Stimulated activated CD4-positive, alpha-beta T cell treated with anti-CD3 and anti-CD28 coated beads, Interleukin-1b, Interleukin-23, amount 100 ng/mL, for 48 hours (primary cell): Measurements from ENCODE around the gene CAMSAP2.
"Not testable (repeated sequence)": the region's sequence is repeated elsewhere in the genome, so short reads cannot be mapped to it uniquely, and the experiment has no call there.

Experiments
- DNase-seq: peaks from one replicate; pipeline ENCODE4 v3.0.0-alpha.2; 2020

The CAMSAP2 gene

DNA sequence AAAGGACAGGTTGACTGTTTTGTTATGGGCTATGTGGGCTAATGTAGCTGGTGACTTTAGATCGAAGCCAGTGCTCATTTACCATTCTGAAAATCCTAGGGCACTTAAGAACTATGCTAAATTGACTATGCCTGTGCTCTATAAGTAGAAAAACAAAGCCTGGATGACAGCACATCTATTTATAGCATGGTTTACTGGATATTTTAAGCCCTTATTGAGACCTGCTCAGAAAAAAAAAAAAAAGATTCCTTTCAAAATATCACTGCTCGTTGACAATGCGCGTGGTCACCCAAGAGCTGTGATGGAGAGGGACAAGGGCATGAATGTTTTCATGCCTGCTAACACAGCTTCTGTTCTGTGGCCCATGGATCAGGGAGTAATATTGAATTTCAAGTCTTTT is 48.1 kb downstream of the CAMSAP2 start:
- no peak for DNase-seq

DNA sequence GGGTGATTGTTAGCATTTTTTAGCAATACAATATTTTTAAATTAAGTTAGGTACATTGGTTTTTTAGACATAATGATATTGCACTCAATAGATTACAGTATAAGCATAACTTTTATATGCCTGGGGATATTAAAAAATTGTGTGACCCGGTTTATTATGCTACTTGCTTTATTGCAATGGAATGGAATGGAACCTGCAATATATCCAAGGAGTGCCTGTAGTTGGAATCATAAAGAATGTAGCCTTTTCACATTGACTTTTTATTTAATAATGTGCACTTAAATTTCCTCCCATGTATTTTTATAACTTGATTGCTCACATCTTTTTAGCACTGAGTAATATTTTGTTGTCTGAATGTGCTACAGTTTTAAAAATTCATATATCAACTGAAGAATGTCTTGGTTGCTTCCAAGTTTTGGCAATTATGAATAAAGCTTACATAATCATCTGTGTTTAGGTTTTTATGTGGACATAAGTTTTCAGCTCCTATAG is 49.2 kb downstream of the CAMSAP2 start:
- no peak for DNase-seq

DNA sequence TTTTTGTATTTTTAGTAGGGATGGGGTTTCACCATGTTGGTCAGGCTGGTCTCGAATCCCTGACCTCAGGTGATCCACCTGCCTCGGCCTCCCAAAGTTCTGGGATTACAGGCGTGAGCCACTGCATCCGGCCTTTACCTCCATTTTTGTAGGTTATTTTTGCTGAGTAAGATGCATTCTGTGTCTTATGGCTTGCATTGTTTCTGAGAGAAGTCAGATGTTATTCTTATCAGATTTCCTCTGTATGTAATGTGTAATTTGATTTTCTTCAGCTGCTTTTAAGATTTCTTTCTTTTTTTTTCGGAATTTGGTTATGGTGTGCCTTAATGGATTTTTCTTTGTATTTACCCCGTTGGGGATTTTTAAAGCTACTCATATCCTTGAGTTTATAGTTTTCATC is 52.3 kb downstream of the CAMSAP2 start:
- DNase-seq, result not testable (repeated sequence)

DNA sequence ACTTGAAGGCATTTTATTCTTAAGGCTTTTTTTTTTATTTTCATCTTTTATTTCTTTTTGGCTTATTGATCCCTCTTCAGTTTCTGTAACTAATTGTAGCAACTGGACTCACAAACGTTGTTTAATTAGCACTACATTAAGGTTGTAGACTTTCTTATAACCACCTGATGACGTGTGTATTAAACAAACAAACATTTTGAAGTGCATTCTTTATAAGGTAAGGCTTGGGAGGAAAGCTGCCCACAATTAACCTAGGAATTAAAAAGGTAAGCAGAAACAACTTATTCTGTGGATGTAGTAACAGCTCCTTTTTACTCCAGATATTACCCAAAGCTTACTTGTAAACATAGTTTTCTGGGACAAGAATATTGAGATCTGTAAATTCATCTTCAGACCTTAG is 55.0 kb downstream of the CAMSAP2 start:
- no peak for DNase-seq

DNA sequence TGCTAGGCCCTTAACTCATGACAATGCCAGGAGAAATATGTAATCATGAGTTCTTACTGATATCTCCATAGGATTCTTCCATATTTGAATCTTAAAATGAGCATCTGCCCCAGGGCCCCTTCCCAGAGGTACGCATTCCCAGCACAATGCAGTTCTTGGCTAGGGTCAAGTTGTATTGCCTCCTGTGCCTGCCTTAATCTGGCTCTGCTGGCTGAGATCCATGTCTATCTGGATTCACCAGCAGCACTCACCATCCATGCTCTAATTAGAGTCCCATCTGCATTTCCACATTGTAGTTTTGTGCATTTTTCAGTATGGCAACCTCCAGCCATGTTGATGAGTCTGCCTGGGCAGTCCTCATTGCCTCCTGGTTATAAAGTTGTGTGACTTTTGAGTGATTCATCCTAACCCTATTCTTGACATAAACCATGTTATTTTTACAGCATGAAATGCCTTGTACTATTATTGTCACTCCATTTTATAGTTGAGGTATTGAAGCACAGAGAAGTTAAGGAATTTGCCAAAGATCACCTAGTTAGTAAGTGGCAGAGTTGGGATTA is 55.9 kb downstream of the CAMSAP2 start:
- no peak for DNase-seq

DNA sequence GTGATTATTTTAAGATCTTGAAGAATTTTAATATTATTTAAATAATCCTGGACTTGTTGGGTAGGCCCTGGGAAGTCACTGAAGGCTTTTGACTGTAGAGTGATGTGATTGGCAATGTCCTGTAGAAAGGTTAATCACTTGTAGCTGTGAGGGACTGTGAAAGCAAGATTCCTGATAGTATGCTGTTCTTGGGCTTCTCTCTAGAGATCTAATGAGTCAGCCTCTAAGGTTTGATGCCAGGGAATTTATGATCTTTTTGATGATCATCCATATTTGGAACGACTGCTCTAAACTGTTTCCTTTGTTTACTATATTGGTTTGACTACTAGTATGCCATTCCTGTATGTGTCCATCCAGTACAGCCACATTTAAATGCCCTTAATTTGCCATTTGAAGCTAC is 56.5 kb downstream of the CAMSAP2 start:
- DNase-seq, result no peak

DNA sequence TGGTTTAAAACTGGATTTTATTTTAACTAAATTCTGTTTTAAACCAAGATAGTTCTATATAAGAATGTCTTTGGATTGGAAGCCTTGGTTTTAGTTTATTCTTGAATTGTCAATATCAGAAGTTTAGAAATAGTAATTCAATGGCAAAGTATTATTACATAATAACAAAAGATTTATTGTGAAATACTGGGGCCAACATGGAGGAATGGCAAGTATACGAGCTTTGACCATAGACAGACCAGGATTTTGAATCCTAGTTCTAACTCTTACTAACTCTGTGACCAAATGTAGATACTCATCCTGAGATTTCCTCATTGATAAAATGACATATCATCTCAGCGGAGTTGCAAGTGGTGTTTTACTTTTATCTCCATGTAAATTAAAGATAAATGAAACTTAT is 63.3 kb downstream of the CAMSAP2 start:
- DNase-seq, result no peak

DNA sequence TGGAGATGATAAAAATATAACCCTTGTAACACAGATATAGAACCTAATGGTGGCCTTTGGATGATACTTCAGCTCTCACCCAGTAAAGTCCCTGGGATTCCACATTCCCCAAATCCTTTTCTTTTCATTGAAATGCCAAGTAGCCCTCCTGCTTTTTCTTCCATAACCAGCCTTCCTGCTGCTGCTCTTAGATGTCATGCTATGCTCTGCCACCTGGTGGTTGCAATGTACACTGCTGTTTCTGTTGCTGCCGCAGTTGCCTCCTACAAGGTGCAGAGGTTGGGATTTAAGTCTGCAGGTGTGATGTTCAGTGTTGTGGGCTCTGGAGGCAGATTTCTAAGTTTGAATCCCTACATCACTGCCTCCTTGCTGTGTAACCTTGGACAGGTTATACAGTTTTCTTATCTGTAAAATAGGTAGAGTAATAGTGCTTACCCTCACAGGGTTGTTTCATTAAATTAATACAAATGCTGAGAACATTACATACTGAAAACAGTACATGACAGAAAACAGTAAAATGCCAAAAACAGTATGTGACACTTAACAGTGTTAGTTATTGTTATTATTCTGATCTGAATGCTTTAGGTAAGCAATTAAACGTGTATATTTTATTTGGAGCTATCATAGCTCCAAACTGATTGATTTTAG is 64.3 kb downstream of the CAMSAP2 start:
- DNase-seq, result peak; percentile 67

DNA sequence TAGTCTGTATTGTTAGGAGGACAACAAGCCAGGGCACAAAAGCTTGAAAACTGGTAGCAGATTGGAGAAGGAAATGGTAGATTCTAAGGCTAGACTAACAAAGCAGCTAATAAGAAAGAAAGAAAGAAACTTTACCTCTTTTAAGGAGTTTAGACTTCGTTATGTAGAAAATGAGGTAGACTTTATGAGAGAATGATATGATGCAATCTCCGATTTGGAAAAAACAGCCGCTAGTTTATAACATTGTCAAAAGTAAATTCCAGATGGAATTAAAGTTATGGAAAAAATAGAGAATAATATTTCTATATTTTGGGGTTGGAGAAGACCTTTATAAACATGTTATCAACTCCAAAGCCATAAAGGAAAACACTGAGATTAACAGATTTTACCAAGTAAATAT is 67.0 kb downstream of the CAMSAP2 start:
- DNase-seq, result no peak

DNA sequence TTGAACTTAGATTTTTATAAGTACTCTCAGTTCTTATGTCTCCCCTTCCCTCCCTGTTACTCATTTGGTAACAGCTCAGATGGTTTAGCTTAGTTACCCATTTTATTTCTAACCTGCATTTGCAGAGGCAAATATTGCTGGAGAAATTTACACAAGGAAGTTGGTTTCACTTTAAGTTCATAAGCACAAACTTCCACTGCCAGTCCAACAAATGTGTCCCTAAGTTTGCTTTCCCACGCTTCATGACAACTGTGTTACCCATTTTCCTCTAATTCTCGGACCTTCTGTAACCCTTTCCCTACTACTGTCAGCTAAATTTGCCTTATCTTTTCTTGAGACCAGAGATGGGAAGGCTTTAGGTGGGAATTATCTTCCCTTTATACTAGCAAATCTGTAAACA is 70.2 kb downstream of the CAMSAP2 start:
- no peak for DNase-seq

DNA sequence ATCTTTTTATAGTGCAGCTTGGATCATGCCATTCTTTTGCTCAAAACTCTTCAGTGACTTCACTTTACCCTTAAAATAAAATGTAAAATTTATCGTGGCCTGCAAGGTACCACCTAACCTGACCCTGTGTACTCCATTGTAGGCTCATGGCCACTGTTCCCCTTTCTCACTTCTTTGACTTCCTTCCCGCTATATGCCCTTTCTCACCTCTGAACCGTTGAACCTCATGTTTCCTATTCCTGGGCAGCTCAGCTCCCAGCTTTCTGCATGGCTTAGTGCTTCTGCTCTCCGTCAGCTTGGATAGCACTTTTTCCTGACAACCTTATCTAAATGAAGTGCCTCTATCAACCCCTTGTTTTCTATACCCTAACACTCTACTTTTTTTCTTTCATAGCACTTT is 73.0 kb downstream of the CAMSAP2 start:
- no peak for DNase-seq

DNA sequence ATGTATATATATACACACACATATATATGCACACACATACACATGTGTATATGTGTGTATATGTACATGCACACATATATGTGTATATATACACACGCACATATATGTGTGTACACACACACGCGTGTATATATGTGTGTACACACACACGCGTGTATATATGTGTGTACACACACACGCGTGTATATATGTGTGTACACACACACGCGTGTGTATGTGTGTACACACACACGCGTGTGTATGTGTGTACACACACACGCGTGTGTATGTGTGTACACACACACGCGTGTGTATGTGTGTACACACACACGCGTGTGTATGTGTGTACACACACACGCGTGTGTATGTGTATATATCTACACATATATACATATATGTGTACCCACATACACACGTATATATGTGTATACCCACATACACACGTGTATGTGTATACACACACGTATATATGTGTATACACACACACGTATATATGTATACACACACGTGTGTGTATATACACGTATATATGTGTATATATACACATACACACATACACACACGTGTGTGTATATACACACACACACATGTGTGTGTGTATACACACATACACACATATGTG is 78.0 kb downstream of the CAMSAP2 start:
- not testable (repeated sequence) for DNase-seq

DNA sequence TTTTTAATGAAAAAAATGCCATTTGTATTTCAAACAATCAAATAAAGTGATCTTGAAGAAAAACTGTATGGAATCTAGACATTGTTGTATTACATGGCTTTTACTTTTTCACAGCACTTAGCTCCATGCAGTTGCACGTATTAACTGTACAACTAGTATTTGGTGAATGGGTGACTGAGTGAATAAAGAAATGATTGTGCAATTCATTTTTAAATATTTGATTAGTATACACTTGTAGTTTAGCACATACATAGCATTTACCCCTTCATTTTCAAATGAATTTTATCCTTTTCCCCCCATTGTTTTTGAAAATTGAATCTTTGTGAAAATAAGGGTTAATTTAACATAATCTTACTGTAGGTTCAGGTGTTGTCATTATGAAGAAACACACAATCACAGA is 79.6 kb downstream of the CAMSAP2 start:
- DNase-seq, result no peak

DNA sequence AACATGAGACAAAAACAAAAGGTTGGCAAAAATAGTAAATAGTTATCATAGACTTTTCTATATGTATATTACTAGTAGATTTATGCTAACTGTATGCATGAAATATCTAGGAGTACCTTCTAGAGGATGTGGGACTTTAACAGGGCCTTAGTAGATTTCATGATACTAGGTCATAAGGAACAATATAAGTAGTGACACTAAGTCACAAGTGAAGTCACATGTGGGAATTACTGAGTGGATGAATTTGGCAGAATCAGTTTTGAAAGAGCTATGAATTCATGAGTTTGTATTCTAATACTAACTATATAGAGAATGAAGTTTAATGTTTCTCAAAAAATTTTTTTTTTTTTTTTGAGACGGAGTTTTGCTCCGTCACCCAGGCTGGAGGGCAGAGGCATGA is 81.0 kb downstream of the CAMSAP2 start:
- DNase-seq, result no peak

DNA sequence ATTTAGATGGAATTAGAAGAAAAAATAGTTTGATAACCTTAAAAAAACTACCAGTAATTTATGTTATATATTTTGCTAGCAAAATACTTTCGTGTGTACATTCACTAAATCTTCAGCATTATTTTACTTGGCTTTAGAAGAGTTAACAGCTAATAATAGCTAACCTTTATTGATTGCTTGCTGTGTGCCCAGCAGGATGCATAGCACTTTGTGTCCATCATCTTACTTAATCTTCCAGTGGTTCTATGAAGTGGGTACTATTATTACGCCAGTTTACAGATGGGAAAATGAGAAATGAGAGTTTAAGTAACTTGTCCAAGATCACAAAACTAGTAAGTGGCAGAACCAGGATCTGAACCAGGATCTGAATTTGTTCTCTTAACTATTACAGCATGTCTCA is 92.4 kb downstream of the CAMSAP2 start:
- no peak for DNase-seq

DNA sequence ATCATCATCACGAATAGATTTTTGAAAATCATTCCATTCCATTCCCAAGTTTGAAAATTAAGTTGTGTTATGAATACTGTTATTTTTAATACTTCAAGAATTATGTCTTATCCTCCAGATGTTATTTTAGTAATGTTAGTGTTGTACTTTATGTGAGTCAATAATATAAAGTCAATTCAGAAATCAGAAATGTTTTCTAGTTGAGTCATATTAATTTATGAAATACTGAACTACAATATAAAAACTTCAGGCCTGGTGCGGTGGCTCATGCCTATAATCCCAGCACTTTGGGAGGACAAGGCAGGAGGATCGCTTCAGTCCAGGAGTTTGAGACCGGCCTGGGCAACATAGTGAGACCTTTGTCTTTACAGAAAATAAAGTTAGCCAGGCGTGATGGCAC is 95.7 kb downstream of the CAMSAP2 start:
- DNase-seq, result no peak

DNA sequence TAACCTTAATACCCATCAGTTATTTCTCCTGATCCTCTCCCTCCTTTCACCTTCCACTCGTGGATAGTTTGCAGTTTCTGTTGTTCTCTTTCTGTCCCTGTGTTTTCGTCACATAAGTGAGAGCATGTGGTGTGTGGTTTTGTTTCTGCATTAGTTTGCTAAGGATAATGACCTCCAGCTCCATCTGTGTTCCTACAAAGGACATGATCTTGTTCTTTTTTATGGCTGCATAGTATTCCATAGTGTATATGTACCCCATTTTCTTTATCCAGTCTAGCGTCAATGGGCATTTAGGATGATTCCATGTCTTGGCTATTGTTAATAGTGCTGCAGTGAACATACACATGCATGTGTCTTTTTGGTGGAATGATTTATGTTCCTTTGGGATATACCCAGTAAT is 97.5 kb downstream of the CAMSAP2 start:
- no peak for DNase-seq

DNA sequence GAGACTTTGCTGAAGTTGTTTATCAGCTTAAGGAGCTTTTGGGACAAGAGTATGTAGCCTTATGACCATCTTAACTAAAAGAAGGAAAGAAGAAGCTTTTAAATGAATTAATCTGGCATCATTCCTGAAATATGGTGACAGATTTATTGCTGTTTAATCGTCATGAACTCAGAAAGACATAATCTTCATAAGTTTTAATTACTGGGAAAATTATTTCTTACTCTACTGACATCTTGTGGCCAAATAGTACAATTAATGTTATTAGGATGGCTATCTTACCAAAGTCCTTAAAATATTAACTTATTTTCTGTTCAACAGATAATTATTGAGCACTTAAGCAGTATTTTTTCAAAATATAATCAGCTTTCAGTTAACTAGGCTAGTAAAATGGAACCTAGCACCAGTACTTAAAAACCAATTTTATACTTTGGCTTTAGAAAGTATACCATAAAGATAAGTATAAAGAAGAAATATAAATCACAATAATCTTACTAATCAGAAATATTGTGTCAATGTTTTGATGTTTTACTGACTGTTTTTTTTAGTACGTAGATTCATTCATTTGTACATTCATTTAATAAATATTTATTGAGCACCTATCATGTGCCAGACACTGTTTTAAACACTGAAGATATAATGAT is 99.4 kb downstream of the CAMSAP2 start:
- DNase-seq, result no peak

DNA sequence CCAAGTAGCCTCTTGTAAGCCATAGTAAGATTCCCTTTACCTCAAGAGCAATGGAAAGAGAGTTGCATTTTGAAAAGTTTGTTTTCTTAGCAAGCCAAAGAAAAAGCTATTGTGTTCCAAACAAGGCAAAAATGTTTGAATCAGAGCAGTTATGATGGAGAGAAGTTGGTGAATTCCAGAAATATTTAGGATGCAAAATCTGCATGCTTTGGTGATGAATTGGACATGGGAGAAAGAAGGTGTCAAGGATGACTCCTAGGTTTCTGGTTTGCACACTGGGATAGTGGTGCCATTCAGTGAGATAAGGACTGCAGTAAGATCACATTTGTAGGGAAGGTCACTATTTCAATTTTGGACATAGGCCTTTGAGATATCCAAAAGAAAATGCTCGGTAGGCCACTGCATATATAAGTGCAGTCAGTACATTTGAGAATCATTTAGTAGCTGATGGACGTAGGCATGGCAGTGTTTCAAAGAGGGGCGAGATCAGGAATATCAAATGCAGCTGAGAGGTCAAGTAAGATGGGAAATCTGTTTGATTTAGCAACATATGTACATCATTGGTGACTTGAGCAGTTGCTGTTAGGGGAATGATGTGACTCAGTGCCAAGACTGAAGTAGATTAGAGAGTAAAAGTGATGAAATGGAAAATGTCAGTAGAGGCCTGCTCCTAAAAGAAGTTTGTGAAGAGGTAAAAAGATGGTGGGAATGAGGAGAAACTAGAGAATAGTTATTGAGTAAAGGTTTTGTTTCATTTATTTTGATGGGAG is 100.2 kb downstream of the CAMSAP2 start:
- DNase-seq, result no peak

DNA sequence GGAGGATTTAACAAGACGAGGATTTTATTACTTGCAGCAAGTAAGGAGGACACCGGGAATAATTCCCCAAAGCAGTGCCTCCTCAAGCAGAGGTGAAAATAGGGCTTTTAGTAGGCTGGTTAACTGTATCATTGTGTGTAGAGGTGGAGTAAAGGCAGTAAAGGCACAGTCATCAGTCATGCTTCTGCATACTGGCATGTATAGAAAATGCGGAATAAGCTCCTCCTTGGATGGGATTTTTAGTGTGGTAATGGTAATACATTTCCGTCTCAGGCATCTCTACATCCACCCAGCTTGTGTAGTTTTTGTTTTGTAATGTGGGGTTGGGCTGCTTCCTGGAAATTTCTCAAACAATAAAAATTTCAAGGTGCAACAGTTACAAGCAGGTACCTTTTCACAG is 106.7 kb downstream of the CAMSAP2 start:
- DNase-seq, result no peak

DNA sequence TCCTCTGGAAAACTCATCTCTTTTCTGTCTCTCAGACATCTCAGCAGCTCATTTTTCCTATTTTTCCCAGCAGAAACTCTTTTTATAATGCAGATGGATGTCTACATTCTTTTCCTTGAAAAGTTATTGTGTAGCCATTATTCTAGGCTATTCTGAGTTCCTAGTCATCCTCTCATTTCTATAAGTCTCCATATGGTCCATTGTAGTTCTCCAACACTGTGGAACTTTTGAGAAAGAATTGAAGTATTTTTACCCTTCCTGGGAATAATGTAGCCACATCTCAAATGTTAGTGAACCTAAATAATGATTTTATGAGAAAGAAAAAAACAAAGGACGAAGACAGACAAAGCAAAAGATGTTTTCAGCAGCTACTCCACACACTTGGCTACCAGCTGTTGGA is 107.7 kb downstream of the CAMSAP2 start:
- DNase-seq, result no peak

DNA sequence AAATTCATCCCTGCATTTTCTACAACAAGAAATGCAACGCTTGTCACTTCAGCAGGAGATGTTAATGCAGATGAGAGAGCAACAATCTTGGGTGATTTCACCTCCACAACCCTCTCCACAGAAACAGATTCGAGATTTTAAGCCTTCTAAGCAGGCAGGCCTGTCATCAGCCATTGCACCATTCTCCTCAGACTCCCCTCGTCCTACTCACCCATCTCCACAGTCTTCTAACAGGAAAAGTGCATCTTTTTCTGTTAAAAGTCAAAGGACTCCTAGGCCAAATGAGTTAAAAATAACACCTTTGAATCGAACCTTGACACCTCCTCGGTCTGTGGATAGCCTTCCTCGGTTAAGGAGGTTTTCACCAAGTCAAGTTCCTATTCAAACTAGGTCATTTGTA is 110.7 kb downstream of the CAMSAP2 start:
- DNase-seq, result no peak

DNA sequence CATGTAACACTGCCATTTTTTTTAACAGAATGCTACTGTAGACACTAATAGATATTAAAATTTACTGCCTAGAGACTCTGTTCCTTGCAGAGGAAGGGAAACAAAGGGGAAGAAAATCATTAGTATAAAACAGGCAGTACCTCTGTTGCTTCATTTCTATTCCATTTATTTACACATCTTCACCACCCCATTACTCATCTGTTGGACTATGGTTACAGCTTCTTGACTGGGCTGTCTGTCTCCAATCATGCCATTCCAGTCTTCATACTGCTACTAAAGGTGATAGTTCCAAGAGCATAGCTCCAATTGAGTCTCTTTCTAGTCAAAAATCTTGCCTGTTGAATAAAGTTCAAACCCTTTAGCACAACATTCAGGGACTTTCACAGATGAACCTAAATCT is 111.9 kb downstream of the CAMSAP2 start:
- DNase-seq, result no peak
